SKM-1 treated with dmso at 0.1 percent for 144 hours (cell line): ENCODE measurements around the gene MICB.
A peak's percentile ranks its signal among the peaks of the same experiment; 100 is the strongest.
"Not testable (repeated sequence)": the region's sequence is repeated elsewhere in the genome, so short reads cannot be mapped to it uniquely, and the experiment has no call there.

ENCODE experiments used
- DNase-seq: peaks from one replicate; lab custom pipeline; 2025; ENCODE audit not compliant: unreplicated experiment; lab: John Stamatoyannopoulos, UW

Gene MICB

GRCh38 chr6:31497531-31498476, at the start of gene MICB:
TSS of gene MICB (plus strand) at chr6:31498145. CDS start at chr6:31498194, 49 bp downstream.
- no peak for DNase-seq

- DNase-seq: no peak
These were observed 47.2 kb upstream of the MICB start for GRCh38 chr6:31450751-31451150.

- no peak for DNase-seq
These were observed 45.1 kb upstream of the MICB start for GRCh38 chr6:31452859-31453258.

- peak; percentile 25 for DNase-seq
These were observed 44.7 kb upstream of the MICB start for GRCh38 chr6:31453259-31453658.

GRCh38 chr6:31459864-31460263, 38.1 kb upstream of the MICB start:
- not testable (repeated sequence) for DNase-seq

- no peak for DNase-seq
These were observed 37.5 kb upstream of the MICB start for GRCh38 chr6:31460361-31461025.

GRCh38 chr6:31462026-31462963, 35.6 kb upstream of the MICB start:
- DNase-seq: no peak

- DNase-seq: peak; percentile 91
These were observed 34.7 kb upstream of the MICB start for GRCh38 chr6:31462964-31463870.

- DNase-seq: no peak
These were observed 33.4 kb upstream of the MICB start for GRCh38 chr6:31464252-31465184.

GRCh38 chr6:31465185-31465536, 32.8 kb upstream of the MICB start:
- no peak for DNase-seq

GRCh38 chr6:31465718-31466117, 32.2 kb upstream of the MICB start:
- DNase-seq: no peak

GRCh38 chr6:31466466-31466865, 31.5 kb upstream of the MICB start:
- no peak for DNase-seq

- DNase-seq: no peak
These were observed 30.8 kb upstream of the MICB start for GRCh38 chr6:31467151-31467550.

GRCh38 chr6:31468311-31468710, 29.6 kb upstream of the MICB start:
- DNase-seq: no peak

- DNase-seq: no peak
These were observed 27.1 kb upstream of the MICB start for GRCh38 chr6:31470801-31471200.

GRCh38 chr6:31471711-31472110, 26.2 kb upstream of the MICB start:
- no peak for DNase-seq

GRCh38 chr6:31472259-31472658, 25.7 kb upstream of the MICB start:
- no peak for DNase-seq

GRCh38 chr6:31473244-31473643, 24.7 kb upstream of the MICB start:
- DNase-seq: no peak
